GM12878 (cell line): ENCODE data around the gene PTPN12.

Experiments
- DPF2 ChIP-seq: fragments of 450-650 bp; IDR thresholded peaks from 2 replicates; pipeline ENCODE4 v1.6.1; 2017; ENCODE audit warnings: mild to moderate bottlenecking
- EP300 ChIP-seq, 2 experiments: fragments of 150-350 bp in 1 of 2; IDR thresholded peaks; 2 replicates each; pipeline ENCODE4 v1.6.1; 2011 to 2012; ENCODE audit warnings: low read depth in 2 of 2, low read length in 2 of 2, borderline replicate concordance in 1 of 2, improper control_type of control experiment in 1 of 2, inconsistent platforms in 1 of 2; ENCODE audit not compliant: control insufficient read depth in 1 of 2
- FOXM1 ChIP-seq: IDR thresholded peaks from 2 replicates; pipeline ENCODE4 v1.6.1; 2012; ENCODE audit warnings: low read depth, mild to moderate bottlenecking, inconsistent platforms, low read length, moderate library complexity
- GABPA ChIP-seq: IDR thresholded peaks from 2 replicates; pipeline ENCODE4 v1.6.1; 2014; ENCODE audit warnings: antibody characterized with exemption, low read depth, mild to moderate bottlenecking, inconsistent platforms
- NBN ChIP-seq: fragments of 450-650 bp; IDR thresholded peaks from 2 replicates; pipeline ENCODE4 v1.6.1; 2016
- POLR2A ChIP-seq: IDR thresholded peaks from 2 replicates; pipeline ENCODE4 v1.6.1; 2011; ENCODE audit warnings: low read depth, mild to moderate bottlenecking, low read length
- POLR2AphosphoS2 ChIP-seq: IDR thresholded peaks from 2 replicates; pipeline ENCODE4 v1.6.1; 2011; ENCODE audit warnings: low read depth, mild to moderate bottlenecking, low read length, improper control_type of control experiment, moderate library complexity
- POLR2AphosphoS5 ChIP-seq: IDR thresholded peaks from 2 replicates; pipeline ENCODE4 v1.6.1; 2011; ENCODE audit warnings: mild to moderate bottlenecking, low read length, inconsistent platforms
- SP1 ChIP-seq: IDR thresholded peaks from one replicate; pipeline ENCODE4 v1.6.1; 2011; ENCODE audit warnings: low read depth, low read length
- TF ChIP-seq, protein P1 (sequence below), 3 experiments: IDR thresholded peaks in 2 of 3; conservative IDR thresholded peaks in 1 of 3; 2 replicates each; pipeline ENCODE4 v1.5.1; 2011; ENCODE audit warnings: low read depth in 3 of 3, low read length in 3 of 3, mild to moderate bottlenecking in 3 of 3, control low read depth in 2 of 3, moderate library complexity in 2 of 3, inconsistent platforms in 1 of 3, mixed read lengths in 1 of 3; ENCODE audit not compliant: control insufficient read depth in 2 of 3, insufficient read depth in 1 of 3; ENCODE audit errors: extremely low read depth in 1 of 3

DNA sequence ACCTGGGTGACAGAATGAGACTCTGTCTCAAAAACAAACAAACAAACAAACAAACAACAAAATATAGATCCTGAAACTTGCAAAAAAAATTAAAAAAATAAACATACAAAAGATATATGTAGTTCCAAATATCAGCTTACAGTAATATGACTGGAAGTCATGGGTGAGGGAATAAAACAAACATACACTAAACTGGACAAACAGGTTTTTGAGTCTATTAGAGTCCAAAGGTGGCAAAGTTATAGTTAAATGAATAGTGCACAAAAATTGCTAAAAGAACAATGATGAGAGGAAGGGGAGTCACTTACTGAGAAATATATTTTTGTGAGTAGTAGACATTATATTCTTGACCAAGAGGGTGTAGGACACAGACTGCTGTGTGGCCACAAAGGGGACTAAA lies 142.5 kb downstream of the PTPN12 start:
- TF ChIP-seq, protein P1, sequence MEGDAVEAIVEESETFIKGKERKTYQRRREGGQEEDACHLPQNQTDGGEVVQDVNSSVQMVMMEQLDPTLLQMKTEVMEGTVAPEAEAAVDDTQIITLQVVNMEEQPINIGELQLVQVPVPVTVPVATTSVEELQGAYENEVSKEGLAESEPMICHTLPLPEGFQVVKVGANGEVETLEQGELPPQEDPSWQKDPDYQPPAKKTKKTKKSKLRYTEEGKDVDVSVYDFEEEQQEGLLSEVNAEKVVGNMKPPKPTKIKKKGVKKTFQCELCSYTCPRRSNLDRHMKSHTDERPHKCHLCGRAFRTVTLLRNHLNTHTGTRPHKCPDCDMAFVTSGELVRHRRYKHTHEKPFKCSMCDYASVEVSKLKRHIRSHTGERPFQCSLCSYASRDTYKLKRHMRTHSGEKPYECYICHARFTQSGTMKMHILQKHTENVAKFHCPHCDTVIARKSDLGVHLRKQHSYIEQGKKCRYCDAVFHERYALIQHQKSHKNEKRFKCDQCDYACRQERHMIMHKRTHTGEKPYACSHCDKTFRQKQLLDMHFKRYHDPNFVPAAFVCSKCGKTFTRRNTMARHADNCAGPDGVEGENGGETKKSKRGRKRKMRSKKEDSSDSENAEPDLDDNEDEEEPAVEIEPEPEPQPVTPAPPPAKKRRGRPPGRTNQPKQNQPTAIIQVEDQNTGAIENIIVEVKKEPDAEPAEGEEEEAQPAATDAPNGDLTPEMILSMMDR (IDR thresholded peaks at IDR 0.05 in 2 of 3, conservative IDR thresholded peaks at IDR 0.05 in 1 of 3; ENCODE audit: control insufficient read depth in 2 of 3, extremely low read depth in 1 of 3, insufficient read depth in 1 of 3, low read depth in 3 of 3, low read length in 3 of 3), result no peak
- TF ChIP-seq GABPA (no peak), NBN (no peak), SP1 (no peak), POLR2AphosphoS5 (no peak), POLR2AphosphoS2 (no peak), FOXM1 (no peak), DPF2 (no peak), POLR2A (no peak), EP300 (IDR thresholded peaks at IDR 0.05; ENCODE audit: borderline replicate concordance in 1 of 2, control insufficient read depth in 1 of 2, low read depth in 2 of 2, low read length in 2 of 2) (no peak)
